ENCODE measurements around the gene LRSAM1. TPM values are rescaled to one million over a fixed set of nuclear protein-coding genes. Genes with fewer than 3 reads are reported as not detected.

LRSAM1 gene
- total RNA-seq, 4 donors from 2014 or later = 8.0 to 16.2 (median 12.9) TPM

GRCh38 chr9:127422133-127422782, 29.1 kb upstream of the LRSAM1 start:
- intact Hi-C loops (cut with DNase I) = no loop called here
- 67 to 91% methylated on average over 1 to 4 of the region's 10 CpGs for WGBS, 2 donors
- H3K27me3 ChIP-seq = no peaks in the 10 kb centered on the region
- H3K4me1 ChIP-seq = peaks cover 34 to 89% (median 40%) of the 10 kb centered on the region in 3 donors
- no peaks in the 10 kb centered on the region for H3K36me3 ChIP-seq
- peak overlapping the region in 2 of 4 donors; percentile 94 to 95 for H3K27ac ChIP-seq
- H3K4me3 ChIP-seq = peak overlapping the region in 1 of 4 donors; percentile 96
- no peaks in the 10 kb centered on the region for H3K9me3 ChIP-seq
- no peak for TF ChIP-seq POLR2A (IDR thresholded peaks at IDR 0.05)
- TF ChIP-seq, protein P1, sequence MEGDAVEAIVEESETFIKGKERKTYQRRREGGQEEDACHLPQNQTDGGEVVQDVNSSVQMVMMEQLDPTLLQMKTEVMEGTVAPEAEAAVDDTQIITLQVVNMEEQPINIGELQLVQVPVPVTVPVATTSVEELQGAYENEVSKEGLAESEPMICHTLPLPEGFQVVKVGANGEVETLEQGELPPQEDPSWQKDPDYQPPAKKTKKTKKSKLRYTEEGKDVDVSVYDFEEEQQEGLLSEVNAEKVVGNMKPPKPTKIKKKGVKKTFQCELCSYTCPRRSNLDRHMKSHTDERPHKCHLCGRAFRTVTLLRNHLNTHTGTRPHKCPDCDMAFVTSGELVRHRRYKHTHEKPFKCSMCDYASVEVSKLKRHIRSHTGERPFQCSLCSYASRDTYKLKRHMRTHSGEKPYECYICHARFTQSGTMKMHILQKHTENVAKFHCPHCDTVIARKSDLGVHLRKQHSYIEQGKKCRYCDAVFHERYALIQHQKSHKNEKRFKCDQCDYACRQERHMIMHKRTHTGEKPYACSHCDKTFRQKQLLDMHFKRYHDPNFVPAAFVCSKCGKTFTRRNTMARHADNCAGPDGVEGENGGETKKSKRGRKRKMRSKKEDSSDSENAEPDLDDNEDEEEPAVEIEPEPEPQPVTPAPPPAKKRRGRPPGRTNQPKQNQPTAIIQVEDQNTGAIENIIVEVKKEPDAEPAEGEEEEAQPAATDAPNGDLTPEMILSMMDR (IDR thresholded peaks at IDR 0.05) = no peak
- no peak for DNase-seq

- Histone ChIP-seq H3K4me3 (peak overlapping the region; percentile 58 to 96 (median 83)), H3K9me3 (no peaks in the 10 kb centered on the region), H3K36me3 (peaks cover 0 to 3% (median 0%) of the 10 kb centered on the region in 3 donors), H3K4me1 (peaks cover 31 to 88% (median 35%) of the 10 kb centered on the region in 3 donors), H3K27ac (peak overlapping the region; percentile 83 to 95 (median 92)), H3K27me3 (no peaks in the 10 kb centered on the region)
- no peak for DNase-seq
- TF ChIP-seq, protein P1 (IDR thresholded peaks at IDR 0.05) = no peak
- TF ChIP-seq POLR2A (IDR thresholded peaks at IDR 0.05) = no peak
- 51 to 56% methylated on average over 2 to 4 of the region's 6 CpGs for WGBS, 2 donors
- intact Hi-C loops (cut with DNase I) = no loop called here
Observed at GRCh38 chr9:127422787-127423186, 28.5 kb upstream of the LRSAM1 start.

DNA sequence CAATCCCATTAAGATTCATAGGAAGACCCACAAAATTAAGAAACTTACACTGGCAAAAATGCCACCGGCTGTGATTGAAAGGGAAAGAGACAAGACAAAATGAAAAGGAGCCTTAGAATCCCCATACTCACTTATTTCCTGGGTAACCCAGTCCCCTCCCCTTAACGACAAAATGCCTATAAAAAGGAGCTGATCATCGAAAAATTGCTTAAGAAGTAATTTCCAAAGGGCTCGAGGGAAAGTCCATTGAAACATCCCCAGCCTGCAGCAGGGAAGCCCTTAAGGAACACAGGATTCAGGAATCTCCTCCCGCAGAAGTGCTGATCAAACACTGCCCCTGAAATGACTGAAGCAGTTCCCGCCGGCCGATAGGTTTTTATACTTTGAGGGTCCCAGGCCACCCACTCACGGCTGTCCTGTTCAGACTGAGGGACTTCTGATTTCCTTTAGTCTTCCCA, 27.8 kb upstream of the LRSAM1 start:
- WGBS, 2 donors = 1 to 3% methylated on average over 9 of the region's 9 CpGs
- H3K27ac ChIP-seq = peak overlapping the region; percentile 83 to 95 (median 92)
- peaks cover 27 to 84% (median 29%) of the 10 kb centered on the region in 3 donors for H3K4me1 ChIP-seq
- H3K9me3 ChIP-seq = no peaks in the 10 kb centered on the region
- intact Hi-C loops (cut with DNase I) = no loop called here
- no peak for TF ChIP-seq POLR2A (IDR thresholded peaks at IDR 0.05)
- TF ChIP-seq, protein P1 (IDR thresholded peaks at IDR 0.05) = no peak
- H3K27me3 ChIP-seq = no peaks in the 10 kb centered on the region
- DNase-seq = no peak
- peak overlapping the region; percentile 58 to 96 (median 83) for H3K4me3 ChIP-seq
- peaks cover 0 to 10% (median 0%) of the 10 kb centered on the region in 3 donors for H3K36me3 ChIP-seq

DNA sequence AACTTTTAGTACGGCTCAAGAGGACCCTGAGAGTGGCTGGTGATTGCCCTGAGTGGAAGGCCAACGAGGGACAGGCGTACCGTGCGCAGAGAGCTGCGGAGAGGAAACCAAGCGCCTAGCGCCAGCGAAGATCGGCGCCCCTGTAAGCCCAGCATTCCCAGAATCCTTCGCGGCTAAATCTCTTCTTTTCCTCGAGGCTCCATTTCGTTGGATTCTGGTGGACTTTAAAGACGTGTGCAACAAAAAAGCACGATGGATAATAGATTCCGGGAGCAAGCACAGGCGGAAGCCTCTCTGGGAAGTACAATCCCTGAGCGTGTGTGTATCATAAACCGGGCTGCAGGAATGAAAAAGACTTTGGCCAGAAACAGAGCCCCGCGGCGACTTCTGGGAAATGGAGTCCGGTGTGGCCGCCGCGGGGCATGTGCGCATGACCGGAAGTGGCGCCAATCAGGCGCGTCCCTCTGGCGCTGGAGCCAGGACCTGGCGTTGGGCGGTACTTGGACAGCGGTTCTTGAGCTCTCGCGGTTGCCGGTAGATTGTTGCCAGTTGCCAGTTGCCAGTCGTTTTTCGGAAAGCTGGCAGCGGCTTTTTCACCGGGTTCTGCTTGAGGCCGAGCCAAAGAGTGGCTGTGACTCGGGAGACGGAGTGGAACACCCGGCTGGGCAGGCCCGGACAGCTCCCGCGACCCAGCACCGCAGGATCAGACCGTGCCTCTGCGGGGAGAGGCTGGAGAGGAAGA, 27.2 kb upstream of the LRSAM1 start, which contains the start of gene ZNF79:
TSS of gene ZNF79 (plus strand) at position 449 of the 742 bp plus-strand sequence. CDS start 406 bp downstream, outside the sequence.
- peaks cover 26 to 78% (median 27%) of the 10 kb centered on the region in 3 donors for H3K4me1 ChIP-seq
- peak within 1 kb of the TSS; percentile 83 to 95 (median 92) for H3K27ac ChIP-seq
- peak within 1 kb of the TSS; percentile 58 to 96 (median 83) for H3K4me3 ChIP-seq
- peaks cover 0 to 16% (median 2%) of the 10 kb centered on the region in 3 donors for H3K36me3 ChIP-seq
- no peaks in the 10 kb centered on the region for H3K27me3 ChIP-seq
- no peaks in the 10 kb centered on the region for H3K9me3 ChIP-seq
- peak in 2 of 4 donors; percentile 40 to 72 for TF ChIP-seq POLR2A (IDR thresholded peaks at IDR 0.05)
- TF ChIP-seq, protein P1 (IDR thresholded peaks at IDR 0.05) = peak in 1 of 6 experiments; percentile 16
- intact Hi-C loops (cut with DNase I) = no loop called here
- peak; percentile 61 for DNase-seq
- 0% methylated on average over 13 to 43 of the region's 54 CpGs for WGBS, 2 donors

GRCh38 chr9:127424676-127424999, 26.7 kb upstream of the LRSAM1 start:
- Histone ChIP-seq H3K27ac (peak overlapping the region; percentile 83 to 95 (median 92)), H3K36me3 (peaks cover 0 to 22% (median 4%) of the 10 kb centered on the region in 3 donors), H3K4me3 (peak overlapping the region; percentile 58 to 96 (median 83)), H3K9me3 (no peaks in the 10 kb centered on the region), H3K4me1 (peaks cover 26 to 73% (median 27%) of the 10 kb centered on the region in 3 donors), H3K27me3 (no peaks in the 10 kb centered on the region)
- intact Hi-C loops (cut with DNase I) = no loop called here
- no peak for DNase-seq
- TF ChIP-seq, protein P1 (IDR thresholded peaks at IDR 0.05) = no peak
- TF ChIP-seq POLR2A (IDR thresholded peaks at IDR 0.05) = no peak
- WGBS, 2 donors = 0% methylated on average over 6 to 11 of the region's 13 CpGs

All from esophagus squamous epithelium (tissue), 5 donors.